Nephron progenitor cell (in vitro differentiated cells): ENCODE measurements around the gene MYZAP.

Experiments used
- DNase-seq: peaks from one replicate; pipeline ENCODE4 v3.0.0; 2021
- H3K27ac Mint-ChIP-seq: 2 replicates; pipeline ENCODE4 v1.8.0; 2021; ENCODE audit warnings: mild to moderate bottlenecking, moderate library complexity, mixed read lengths
- H3K27me3 Mint-ChIP-seq: 2 replicates; pipeline ENCODE4 v1.8.0; 2021; ENCODE audit warnings: mild to moderate bottlenecking, low read depth, mixed read lengths; ENCODE audit not compliant: poor library complexity
- H3K36me3 Mint-ChIP-seq: 2 replicates; pipeline ENCODE4 v1.8.0; 2021; ENCODE audit warnings: low read depth, mixed read lengths
- H3K4me1 Mint-ChIP-seq: 2 replicates; pipeline ENCODE4 v1.8.0; 2021; ENCODE audit warnings: mixed read lengths
- H3K4me3 Mint-ChIP-seq: 2 replicates; pipeline ENCODE4 v1.8.0; 2021; ENCODE audit warnings: mild to moderate bottlenecking, moderate library complexity, mixed read lengths
- H3K9me3 Mint-ChIP-seq: 2 replicates; pipeline ENCODE4 v1.8.0; 2021; ENCODE audit warnings: mild to moderate bottlenecking, moderate library complexity, mixed read lengths
- CTCF ChIP-seq: fragments of 200-600 bp; sonication (generic); IDR thresholded peaks from 2 replicates; pipeline ENCODE4 v1.5.0; 2021; ENCODE audit warnings: antibody characterized with exemption

The MYZAP gene

GRCh38 chr15:57703387-57703786 lies 111.7 kb downstream of the MYZAP start:
- H3K36me3 Mint-ChIP-seq, result no peaks in the 10 kb centered on the region
- peaks cover 11% of the 10 kb centered on the region for H3K9me3 Mint-ChIP-seq
- no peak for TF ChIP-seq CTCF
- H3K4me3 Mint-ChIP-seq, result no peak overlapping the region
- peaks cover 30% of the 10 kb centered on the region for H3K27me3 Mint-ChIP-seq
- peaks cover 14% of the 10 kb centered on the region for H3K4me1 Mint-ChIP-seq
- H3K27ac Mint-ChIP-seq, result no peak overlapping the region
- DNase-seq, result no peak

- H3K27me3 Mint-ChIP-seq, result peaks cover 30% of the 10 kb centered on the region
- H3K27ac Mint-ChIP-seq, result no peak overlapping the region
- no peak for TF ChIP-seq CTCF
- H3K9me3 Mint-ChIP-seq, result peaks cover 11% of the 10 kb centered on the region
- peaks cover 3% of the 10 kb centered on the region for H3K36me3 Mint-ChIP-seq
- no peak overlapping the region for H3K4me3 Mint-ChIP-seq
- DNase-seq, result no peak
- peaks cover 24% of the 10 kb centered on the region for H3K4me1 Mint-ChIP-seq
Observed at GRCh38 chr15:57704441-57704840, 112.7 kb downstream of the MYZAP start.

GRCh38 chr15:57705746-57706404 lies 114.2 kb downstream of the MYZAP start:
- peaks cover 17% of the 10 kb centered on the region for H3K36me3 Mint-ChIP-seq
- H3K4me1 Mint-ChIP-seq, result peaks cover 29% of the 10 kb centered on the region
- TF ChIP-seq CTCF, result no peak
- peaks cover 11% of the 10 kb centered on the region for H3K9me3 Mint-ChIP-seq
- H3K27ac Mint-ChIP-seq, result peak overlapping the region; percentile 74
- H3K4me3 Mint-ChIP-seq, result peak overlapping the region; percentile 91
- peaks cover 22% of the 10 kb centered on the region for H3K27me3 Mint-ChIP-seq
- DNase-seq, result no peak

DNA sequence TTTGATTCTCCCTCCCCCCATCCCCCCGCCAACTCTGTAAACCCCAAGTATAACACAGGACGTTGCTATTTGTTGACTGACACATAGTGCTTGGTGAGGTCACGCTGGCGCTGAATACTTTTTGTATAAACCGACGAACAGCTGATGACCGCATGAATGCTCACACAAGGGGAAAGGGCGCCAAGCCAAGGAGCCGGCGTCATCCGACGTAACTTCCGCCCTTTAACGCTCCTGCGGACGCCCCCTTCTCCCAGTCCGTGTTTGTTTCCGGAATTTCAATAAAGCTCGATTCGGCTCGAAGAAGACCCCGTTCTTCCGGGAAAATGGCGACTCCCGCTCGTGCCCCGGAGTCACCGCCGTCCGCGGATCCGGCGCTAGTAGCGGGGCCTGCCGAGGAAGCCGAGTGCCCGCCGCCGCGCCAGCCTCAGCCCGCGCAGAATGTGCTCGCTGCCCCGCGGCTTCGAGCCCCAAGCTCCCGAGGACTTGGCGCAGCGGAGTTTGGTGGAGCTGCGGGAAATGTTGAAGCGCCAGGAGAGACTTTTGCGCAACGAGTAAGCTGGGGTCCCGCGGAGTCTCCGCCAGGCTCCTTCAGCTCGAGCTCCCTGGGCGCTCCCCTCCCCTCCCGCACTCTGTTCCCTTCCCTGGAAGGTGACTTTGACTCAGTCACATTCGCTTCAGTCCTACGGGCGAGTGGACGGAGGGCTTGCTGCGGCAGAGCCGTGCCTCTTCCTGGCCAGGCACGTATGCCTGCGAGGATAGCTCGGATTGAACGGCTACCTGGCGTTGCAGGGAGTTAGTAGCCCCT lies 114.9 kb downstream of the MYZAP start, which contains the start of gene POLR2M:
TSS of gene POLR2M (plus strand) at position 310 of the 805 bp plus-strand sequence. CDS start at position 439, 129 bp downstream.
- Mint-ChIP-seq H3K36me3 (peaks cover 25% of the 10 kb centered on the region), H3K27ac (peak within 1 kb of the TSS; percentile 76), H3K27me3 (peaks cover 22% of the 10 kb centered on the region), H3K4me1 (peaks cover 29% of the 10 kb centered on the region), H3K4me3 (peak within 1 kb of the TSS; percentile 91), H3K9me3 (peaks cover 11% of the 10 kb centered on the region)
- no peak for TF ChIP-seq CTCF
- peak; percentile 75 for DNase-seq

DNA sequence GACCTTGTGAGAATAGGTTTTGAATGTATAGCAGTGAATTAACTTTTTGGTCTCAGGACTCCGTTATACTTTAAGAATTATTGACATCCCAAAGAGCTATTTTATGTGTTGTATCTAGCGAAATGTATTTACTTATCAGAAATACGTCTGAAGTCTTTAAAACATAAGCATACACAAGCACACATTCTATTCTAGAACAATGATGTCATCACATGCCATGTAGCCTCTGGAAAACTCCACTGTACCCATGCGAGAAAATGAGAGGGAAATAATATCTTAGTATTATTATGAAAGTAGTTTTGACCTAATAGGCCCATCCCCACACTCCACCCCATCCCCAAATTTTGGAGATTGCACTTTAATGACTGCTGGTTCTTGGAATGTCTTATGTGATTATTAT lies 116.3 kb downstream of the MYZAP start:
- H3K27ac Mint-ChIP-seq, result no peak overlapping the region
- no peak for DNase-seq
- H3K4me3 Mint-ChIP-seq, result peak overlapping the region; percentile 91
- no peak for TF ChIP-seq CTCF
- H3K27me3 Mint-ChIP-seq, result peaks cover 13% of the 10 kb centered on the region
- peaks cover 29% of the 10 kb centered on the region for H3K4me1 Mint-ChIP-seq
- peaks cover 36% of the 10 kb centered on the region for H3K36me3 Mint-ChIP-seq
- H3K9me3 Mint-ChIP-seq, result peaks cover 11% of the 10 kb centered on the region
